Lung (tissue), 12 donors: ENCODE results near the gene CSNK2A3. TPM values are rescaled to one million over a fixed set of nuclear protein-coding genes. Genes with fewer than 3 reads are reported as not detected.

Experiments
- ATAC-seq: fragments of 200-7000 bp; cut with Tn5 transposase; one replicate; pipeline ENCODE4 v1.9.1; 2020; ENCODE audit warnings: moderate number of reproducible peaks; ENCODE audit not compliant: insufficient read depth, low FRiP score
- DNase-seq, 3 donors: peaks; one replicate each; pipeline ENCODE4 v3.0.0-alpha.2; 2013 to 2017
- H3K27ac ChIP-seq, 2 donors: one replicate each; pipeline ENCODE4 v1.5.1; 2013; ENCODE audit warnings: mild to moderate bottlenecking in 2 of 2, moderate library complexity in 2 of 2, control low read depth in 1 of 2, inconsistent platforms in 1 of 2, low read depth in 1 of 2, low read length in 1 of 2
- H3K27me3 ChIP-seq, 3 donors: one replicate each; pipeline ENCODE4 v1.5.1; 2013; ENCODE audit warnings: low read length in 2 of 3; ENCODE audit not compliant: control insufficient read depth in 3 of 3, insufficient read depth in 3 of 3
- H3K36me3 ChIP-seq, 4 donors: one replicate each; pipeline ENCODE4 v1.5.1; 2013; ENCODE audit warnings: low read length in 4 of 4, mild to moderate bottlenecking in 1 of 4, moderate library complexity in 1 of 4; ENCODE audit not compliant: control insufficient read depth in 4 of 4, insufficient read depth in 4 of 4
- H3K4me1 ChIP-seq, 5 donors: one replicate each; pipeline ENCODE4 v1.5.1; 2013; ENCODE audit warnings: low read length in 5 of 5, mild to moderate bottlenecking in 2 of 5, moderate library complexity in 1 of 5; ENCODE audit not compliant: control insufficient read depth in 5 of 5, insufficient read depth in 5 of 5
- H3K4me3 ChIP-seq: one replicate; pipeline ENCODE4 v1.5.1; 2013; ENCODE audit warnings: mild to moderate bottlenecking, control low read depth, moderate library complexity
- H3K9ac ChIP-seq, 2 donors: one replicate each; pipeline ENCODE4 v1.5.1; 2013; ENCODE audit warnings: low read length in 2 of 2, control low read depth in 1 of 2; ENCODE audit not compliant: insufficient read depth in 1 of 2
- H3K9me3 ChIP-seq, 4 donors: one replicate each; pipeline ENCODE4 v1.5.1; 2013; ENCODE audit warnings: low read length in 3 of 4, mild to moderate bottlenecking in 1 of 4, moderate library complexity in 1 of 4; ENCODE audit not compliant: control insufficient read depth in 4 of 4, insufficient read depth in 3 of 4
- WGBS, 2 donors: extraction: QIAGEN DNeasy Blood & Tissue Kit; methylation state at CpG; one replicate each; pipeline ENCODE4 v1.1.7; 2013; 5-methylcytosine and 5-hydroxymethylcytosine counted together
- polyA plus RNA-seq, 2 donors: library from polyadenylated mRNA; stranded (reverse); fragments of 200-250 nt; gene quantifications; one replicate each; pipeline ENCODE4 v1.2.1, GENCODE V29; 2013
- total RNA-seq, 2 donors: library from RNA; depleted of rRNA in 1 of 2; stranded (reverse); fragments of >200 nt in 1 of 2; gene quantifications; one replicate each; pipeline ENCODE4 v1.2.1, GENCODE V29; 2014 to 2021
- TF ChIP-seq, protein P1 (sequence below): IDR thresholded peaks from 2 replicates; pipeline ENCODE4 v1.5.1; 2012; ENCODE audit warnings: mild to moderate bottlenecking; ENCODE audit errors: control extremely low read depth, extremely low read depth
- donor health status: control.
- donor health status: control.
- donor health status: Bipolar disorder and iron deficiency.
- donor health status: healthy.
- donor health status: DM: yes; HTN: yes; CAD: no.

The CSNK2A3 gene
- total and polyA plus RNA-seq, 4 donors = 0.39 to 3.7 (median 1.6) TPM

DNA sequence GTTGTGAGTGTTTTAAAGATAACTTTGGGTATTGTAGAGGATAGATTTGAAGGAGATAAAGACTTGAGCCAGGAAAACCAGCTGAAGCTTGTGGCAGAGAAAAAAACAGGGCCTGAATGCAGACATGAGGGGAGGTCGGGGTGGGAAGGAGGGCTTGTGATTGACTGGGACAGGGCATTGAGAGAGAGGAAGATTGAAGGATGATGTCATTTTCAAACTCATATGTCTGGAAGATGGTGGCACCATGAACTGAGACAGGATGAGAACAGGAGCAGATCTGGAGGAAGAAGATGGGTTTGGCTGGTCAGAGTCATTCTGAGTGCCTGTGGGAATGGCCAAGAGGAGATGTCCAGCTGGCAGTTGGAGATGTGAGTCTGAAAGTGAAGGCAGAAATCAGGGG is 14.7 kb downstream of the CSNK2A3 start:
- H3K4me3 ChIP-seq = no peak overlapping the region
- H3K27ac ChIP-seq = no peak overlapping the region
- TF ChIP-seq, protein P1, sequence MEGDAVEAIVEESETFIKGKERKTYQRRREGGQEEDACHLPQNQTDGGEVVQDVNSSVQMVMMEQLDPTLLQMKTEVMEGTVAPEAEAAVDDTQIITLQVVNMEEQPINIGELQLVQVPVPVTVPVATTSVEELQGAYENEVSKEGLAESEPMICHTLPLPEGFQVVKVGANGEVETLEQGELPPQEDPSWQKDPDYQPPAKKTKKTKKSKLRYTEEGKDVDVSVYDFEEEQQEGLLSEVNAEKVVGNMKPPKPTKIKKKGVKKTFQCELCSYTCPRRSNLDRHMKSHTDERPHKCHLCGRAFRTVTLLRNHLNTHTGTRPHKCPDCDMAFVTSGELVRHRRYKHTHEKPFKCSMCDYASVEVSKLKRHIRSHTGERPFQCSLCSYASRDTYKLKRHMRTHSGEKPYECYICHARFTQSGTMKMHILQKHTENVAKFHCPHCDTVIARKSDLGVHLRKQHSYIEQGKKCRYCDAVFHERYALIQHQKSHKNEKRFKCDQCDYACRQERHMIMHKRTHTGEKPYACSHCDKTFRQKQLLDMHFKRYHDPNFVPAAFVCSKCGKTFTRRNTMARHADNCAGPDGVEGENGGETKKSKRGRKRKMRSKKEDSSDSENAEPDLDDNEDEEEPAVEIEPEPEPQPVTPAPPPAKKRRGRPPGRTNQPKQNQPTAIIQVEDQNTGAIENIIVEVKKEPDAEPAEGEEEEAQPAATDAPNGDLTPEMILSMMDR = no peak
- 85 to 88% methylated on average over 1 of the region's 1 CpG for WGBS, 2 donors
- H3K36me3 ChIP-seq = peaks cover 0 to 12% (median 0%) of the 10 kb centered on the region in 4 donors
- ATAC-seq = no peak
- H3K4me1 ChIP-seq = peaks cover 0 to 4% (median 0%) of the 10 kb centered on the region in 5 donors
- DNase-seq = no peak
- no peaks in the 10 kb centered on the region for H3K9me3 ChIP-seq
- H3K9ac ChIP-seq = no peak overlapping the region
- no peaks in the 10 kb centered on the region for H3K27me3 ChIP-seq

DNA sequence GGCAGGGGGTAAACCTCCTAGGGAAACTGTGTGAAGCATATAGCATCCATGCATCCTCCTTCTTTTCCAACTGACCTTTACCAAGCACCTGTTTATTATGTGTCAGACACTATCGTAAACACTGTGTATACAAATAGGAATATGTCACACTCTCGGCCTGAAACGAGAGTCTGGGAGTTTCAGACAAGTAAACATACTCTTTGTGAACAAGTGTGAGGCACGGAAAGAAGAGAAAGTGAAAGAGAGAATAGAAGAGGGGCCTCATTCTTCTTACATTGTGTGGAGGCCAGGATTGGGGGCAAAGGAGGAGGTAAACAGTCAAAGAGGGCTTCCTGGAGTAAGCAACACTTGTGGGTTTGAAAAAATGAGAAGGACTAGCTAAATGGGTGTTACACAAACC is 16.4 kb downstream of the CSNK2A3 start:
- Histone ChIP-seq H3K9me3 (no peaks in the 10 kb centered on the region), H3K36me3 (peaks cover 0 to 12% (median 0%) of the 10 kb centered on the region in 4 donors), H3K4me3 (no peak overlapping the region), H3K4me1 (peaks cover 0 to 4% (median 0%) of the 10 kb centered on the region in 5 donors), H3K27ac (no peak overlapping the region), H3K27me3 (no peaks in the 10 kb centered on the region), H3K9ac (no peak overlapping the region)
- TF ChIP-seq, protein P1 = no peak
- no peak for DNase-seq
- WGBS, 2 donors = 55 to 73% methylated on average over 4 of the region's 4 CpGs
- no peak for ATAC-seq

DNA sequence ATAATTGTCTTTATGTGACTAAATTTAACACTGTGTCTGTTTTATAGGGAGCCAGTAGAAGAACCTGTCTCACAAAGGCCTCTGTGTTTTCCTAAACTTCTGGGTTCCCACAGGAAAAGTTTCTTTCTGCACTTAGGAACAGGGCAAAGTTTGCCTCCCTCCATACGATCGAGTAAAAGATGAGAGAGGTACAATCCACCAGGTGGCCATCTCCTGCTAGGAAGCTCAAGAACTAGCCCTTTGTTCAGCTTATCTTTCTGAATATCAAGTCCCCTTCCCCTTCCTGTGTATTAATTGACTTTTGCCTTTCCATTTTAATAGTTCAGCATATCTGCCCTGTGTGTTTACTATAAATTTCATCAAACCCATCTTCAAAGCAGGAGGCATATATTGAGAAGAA is 18.0 kb downstream of the CSNK2A3 start:
- Histone ChIP-seq H3K9me3 (no peaks in the 10 kb centered on the region), H3K27ac (no peak overlapping the region), H3K9ac (no peak overlapping the region), H3K4me3 (no peak overlapping the region), H3K4me1 (peaks cover 0 to 7% (median 0%) of the 10 kb centered on the region in 5 donors), H3K36me3 (peaks cover 0 to 16% (median 0%) of the 10 kb centered on the region in 4 donors), H3K27me3 (no peaks in the 10 kb centered on the region)
- TF ChIP-seq, protein P1 = no peak
- WGBS, 2 donors = 71 to 84% methylated on average over 2 of the region's 2 CpGs
- DNase-seq (no peak), ATAC-seq (no peak)

DNA sequence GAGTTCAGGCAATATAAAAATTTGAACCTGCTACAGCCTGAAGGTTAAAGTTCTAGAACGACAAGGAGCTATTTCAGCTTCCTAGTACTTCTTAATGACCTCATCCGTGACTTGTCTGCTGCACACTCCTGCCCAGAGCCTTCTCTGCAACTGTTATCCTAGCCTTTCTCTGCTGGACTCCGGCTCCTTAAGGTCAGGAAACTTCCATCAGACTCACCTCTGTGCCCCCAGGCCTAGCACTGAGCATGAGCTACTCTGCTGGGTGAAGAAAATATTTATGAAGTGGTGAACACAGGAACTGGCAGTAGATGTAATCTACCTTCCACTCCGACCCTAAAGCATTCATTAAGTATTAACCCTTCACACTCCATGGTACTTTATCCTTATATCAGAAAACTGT is 18.4 kb downstream of the CSNK2A3 start:
- Histone ChIP-seq H3K27me3 (no peaks in the 10 kb centered on the region), H3K9me3 (no peaks in the 10 kb centered on the region), H3K4me1 (peaks cover 0 to 9% (median under 1%) of the 10 kb centered on the region in 5 donors), H3K9ac (no peak overlapping the region), H3K4me3 (no peak overlapping the region), H3K27ac (no peak overlapping the region), H3K36me3 (peaks cover 0 to 16% (median 0%) of the 10 kb centered on the region in 4 donors)
- DNase-seq = no peak
- WGBS, 2 donors = 53 to 57% methylated on average over 4 of the region's 4 CpGs
- no peak for ATAC-seq
- TF ChIP-seq, protein P1 = no peak
